Neutrophil (primary cell): Measurements from ENCODE around the gene APCDD1L.
"Not testable (repeated sequence)": the region's sequence is repeated elsewhere in the genome, so short reads cannot be mapped to it uniquely, and the experiment has no call there.

Experiments used
- H3K27ac ChIP-seq: fragments of 200-600 bp; sonication (generic); 2 replicates; pipeline ENCODE4 v1.5.1; 2016; ENCODE audit warnings: mild to moderate bottlenecking, moderate library complexity
- H3K27me3 ChIP-seq: fragments of 200-600 bp; sonication (generic); 2 replicates; pipeline ENCODE4 v1.6.0; 2016; ENCODE audit warnings: mild to moderate bottlenecking
- H3K36me3 ChIP-seq: fragments of 200-600 bp; sonication (generic); 2 replicates; pipeline ENCODE4 v1.5.1; 2017
- H3K4me1 ChIP-seq, 2 experiments: fragments of 200-600 bp in 1 of 2; sonication (generic) in 1 of 2; 1 replicate in 1 of 2; 2 replicates in 1 of 2; pipeline versions ENCODE4 v1.5.1 to v1.6.1; 2013 to 2016; ENCODE audit warnings: low read depth in 1 of 2, low read length in 1 of 2, mild to moderate bottlenecking in 1 of 2, moderate library complexity in 1 of 2; ENCODE audit not compliant: control insufficient read depth in 1 of 2, insufficient read depth in 1 of 2
- H3K4me3 ChIP-seq, 2 experiments: fragments of 200-600 bp in 1 of 2; sonication (generic) in 1 of 2; 1 replicate in 1 of 2; 2 replicates in 1 of 2; pipeline ENCODE4 v1.5.1; 2013 to 2016; ENCODE audit warnings: low read depth in 1 of 2, low read length in 1 of 2, mild to moderate bottlenecking in 1 of 2, moderate library complexity in 1 of 2
- H3K9me3 ChIP-seq: fragments of 200-600 bp; sonication (generic); 2 replicates; pipeline ENCODE4 v1.5.1; 2016
- TF ChIP-seq, protein P1 (sequence below): fragments of 200-600 bp; sonication (generic); IDR thresholded peaks from 2 replicates; pipeline ENCODE4 v1.5.1; 2016; ENCODE audit warnings: antibody characterized with exemption

APCDD1L gene

GRCh38 chr20:58418949-58419748 is 96.0 kb downstream of the APCDD1L start:
- Histone ChIP-seq H3K36me3 (peaks cover 28% of the 10 kb centered on the region), H3K9me3 (no peaks in the 10 kb centered on the region)

DNA sequence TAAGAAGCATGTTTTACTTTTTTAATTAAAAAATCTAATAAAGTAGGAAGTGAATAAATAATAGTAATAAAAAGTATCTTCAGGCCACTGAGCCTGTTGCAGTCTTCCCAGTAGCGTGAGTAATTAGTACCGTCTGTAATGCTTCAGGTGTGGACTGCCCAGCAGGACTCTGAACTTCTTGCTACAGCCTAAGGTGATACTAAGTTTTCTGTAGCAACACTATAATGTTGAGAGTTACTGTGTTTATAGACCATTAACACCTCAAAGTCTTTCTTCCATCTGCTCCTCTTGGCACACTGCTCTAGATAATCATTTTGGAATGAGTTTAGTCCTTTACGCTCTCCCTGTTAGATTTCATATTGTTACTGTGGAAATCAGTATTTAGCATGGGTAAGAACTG is 97.8 kb downstream of the APCDD1L start:
- no peak overlapping the region for H3K4me3 ChIP-seq
- H3K36me3 ChIP-seq, result peaks cover 19% of the 10 kb centered on the region
- peak overlapping the region; percentile 89 for H3K27ac ChIP-seq
- H3K27me3 ChIP-seq, result no peaks in the 10 kb centered on the region
- H3K9me3 ChIP-seq, result no peaks in the 10 kb centered on the region
- TF ChIP-seq, protein P1, sequence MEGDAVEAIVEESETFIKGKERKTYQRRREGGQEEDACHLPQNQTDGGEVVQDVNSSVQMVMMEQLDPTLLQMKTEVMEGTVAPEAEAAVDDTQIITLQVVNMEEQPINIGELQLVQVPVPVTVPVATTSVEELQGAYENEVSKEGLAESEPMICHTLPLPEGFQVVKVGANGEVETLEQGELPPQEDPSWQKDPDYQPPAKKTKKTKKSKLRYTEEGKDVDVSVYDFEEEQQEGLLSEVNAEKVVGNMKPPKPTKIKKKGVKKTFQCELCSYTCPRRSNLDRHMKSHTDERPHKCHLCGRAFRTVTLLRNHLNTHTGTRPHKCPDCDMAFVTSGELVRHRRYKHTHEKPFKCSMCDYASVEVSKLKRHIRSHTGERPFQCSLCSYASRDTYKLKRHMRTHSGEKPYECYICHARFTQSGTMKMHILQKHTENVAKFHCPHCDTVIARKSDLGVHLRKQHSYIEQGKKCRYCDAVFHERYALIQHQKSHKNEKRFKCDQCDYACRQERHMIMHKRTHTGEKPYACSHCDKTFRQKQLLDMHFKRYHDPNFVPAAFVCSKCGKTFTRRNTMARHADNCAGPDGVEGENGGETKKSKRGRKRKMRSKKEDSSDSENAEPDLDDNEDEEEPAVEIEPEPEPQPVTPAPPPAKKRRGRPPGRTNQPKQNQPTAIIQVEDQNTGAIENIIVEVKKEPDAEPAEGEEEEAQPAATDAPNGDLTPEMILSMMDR, result no peak
- peaks cover 22 to 24% of the 10 kb centered on the region in 2 experiments for H3K4me1 ChIP-seq

More at GRCh38 chr20:58418949-58419748, 96.0 kb downstream of the APCDD1L start:
- Histone ChIP-seq H3K4me3 (no peak overlapping the region), H3K27me3 (no peaks in the 10 kb centered on the region), H3K4me1 (peaks cover 22 to 24% of the 10 kb centered on the region in 2 experiments), H3K27ac (peak overlapping the region; percentile 89)
- TF ChIP-seq, protein P1, result no peak

DNA sequence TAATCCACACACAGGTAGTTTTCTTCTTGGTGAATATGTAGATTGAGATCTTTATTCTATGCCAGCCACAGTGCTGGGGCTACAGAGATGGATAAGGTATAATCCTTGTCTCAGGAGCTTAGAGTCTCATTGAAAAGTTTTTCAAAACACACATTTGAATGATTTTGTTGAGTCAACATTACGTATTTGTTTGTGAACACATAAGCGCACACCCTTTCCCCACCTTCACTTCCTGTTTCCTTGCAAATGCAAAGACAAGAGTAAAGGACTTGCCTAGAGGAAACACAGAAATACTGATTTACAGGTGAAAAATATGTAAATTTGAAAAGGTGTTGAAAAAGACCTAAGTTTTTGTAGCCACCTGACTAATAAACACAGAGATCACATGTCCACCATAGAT is 98.4 kb downstream of the APCDD1L start:
- peak overlapping the region; percentile 13 to 15 for H3K4me3 ChIP-seq
- no peaks in the 10 kb centered on the region for H3K9me3 ChIP-seq
- peaks cover 19% of the 10 kb centered on the region for H3K36me3 ChIP-seq
- TF ChIP-seq, protein P1, result no peak
- H3K27ac ChIP-seq, result peak overlapping the region; percentile 89
- peaks cover 22 to 24% of the 10 kb centered on the region in 2 experiments for H3K4me1 ChIP-seq
- no peaks in the 10 kb centered on the region for H3K27me3 ChIP-seq

DNA sequence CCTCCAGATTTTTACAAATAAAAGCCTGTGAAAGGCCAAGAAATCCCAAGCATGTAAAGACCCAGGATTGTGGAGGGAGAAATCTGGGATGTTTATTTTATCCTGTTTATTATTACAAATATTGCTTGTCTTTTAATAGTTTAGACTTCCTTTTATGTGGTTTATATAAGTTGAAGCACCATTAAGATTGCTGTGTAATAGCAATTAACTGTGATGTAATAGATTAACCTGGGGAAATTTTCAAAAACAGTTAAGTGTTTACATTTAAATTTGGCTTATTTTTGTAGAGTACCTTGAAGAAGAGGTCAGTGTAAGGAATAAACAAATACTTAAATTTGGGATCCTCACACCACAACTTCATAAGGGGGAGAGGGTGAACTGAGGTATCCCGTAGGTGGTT is 99.1 kb downstream of the APCDD1L start:
- no peak overlapping the region for H3K4me3 ChIP-seq
- TF ChIP-seq, protein P1, result no peak
- H3K9me3 ChIP-seq, result no peaks in the 10 kb centered on the region
- peaks cover 23 to 28% of the 10 kb centered on the region in 2 experiments for H3K4me1 ChIP-seq
- H3K27me3 ChIP-seq, result no peaks in the 10 kb centered on the region
- peaks cover 15% of the 10 kb centered on the region for H3K36me3 ChIP-seq
- peak overlapping the region; percentile 89 for H3K27ac ChIP-seq

DNA sequence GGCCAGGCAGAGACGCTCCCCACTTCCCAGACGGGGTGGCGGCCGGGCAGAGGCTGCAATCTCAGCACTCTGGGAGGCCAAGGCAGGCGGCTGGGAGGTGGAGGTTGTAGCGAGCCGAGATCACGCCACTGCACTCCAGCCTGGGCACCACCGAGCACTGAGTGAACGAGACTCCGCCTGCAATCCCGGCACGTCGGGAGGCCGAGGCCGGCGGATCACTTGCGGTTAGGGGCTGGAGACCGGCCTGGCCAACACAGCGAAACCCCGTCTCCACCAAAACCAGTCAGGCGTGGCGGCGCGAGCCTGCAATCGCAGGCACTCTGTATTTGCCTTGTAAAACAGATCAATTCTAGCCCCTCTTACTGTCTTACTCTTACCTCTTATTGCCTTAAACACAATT is 100.4 kb downstream of the APCDD1L start:
- peak overlapping the region; percentile 89 for H3K27ac ChIP-seq
- not testable (repeated sequence) for H3K4me3 ChIP-seq, H3K9me3 ChIP-seq, H3K27me3 ChIP-seq, H3K36me3 ChIP-seq
- H3K4me1 ChIP-seq, result peaks cover 35 to 40% of the 10 kb centered on the region in 2 experiments

DNA sequence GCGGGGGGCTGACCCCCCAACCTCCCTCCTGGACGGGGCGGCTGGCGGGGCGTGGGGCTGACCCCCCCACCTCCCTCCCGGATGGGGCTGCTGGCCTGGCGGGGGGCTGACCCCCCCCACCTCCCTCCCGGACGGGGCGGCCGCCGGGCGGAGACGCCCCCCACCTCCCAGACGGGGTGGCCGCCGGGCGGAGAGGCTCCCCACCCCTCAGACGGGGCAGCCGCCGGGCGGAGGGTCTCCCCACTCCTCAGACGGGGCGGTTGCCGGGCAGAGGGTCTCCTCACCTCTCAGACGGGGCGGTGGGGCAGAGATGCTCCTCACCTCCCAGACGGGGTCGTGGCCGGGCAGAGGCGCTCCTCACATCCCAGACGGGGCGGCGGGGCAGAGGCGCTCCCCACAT is 101.0 kb downstream of the APCDD1L start:
- not testable (repeated sequence) for H3K36me3 ChIP-seq, H3K9me3 ChIP-seq, H3K27me3 ChIP-seq, H3K4me3 ChIP-seq, H3K27ac ChIP-seq
- H3K4me1 ChIP-seq, result peaks cover 41 to 46% of the 10 kb centered on the region in 2 experiments
